Left lung (tissue), 10 donors: ENCODE results near the gene KITLG. TPM values are rescaled to one million over a fixed set of nuclear protein-coding genes. Genes with fewer than 3 reads are reported as not detected.

Experiments used
- ATAC-seq: fragments of 200-7000 bp; cut with Tn5 transposase; one replicate; pipeline ENCODE4 v1.9.1; 2020; ENCODE audit warnings: moderate library complexity
- DNase-seq, 4 donors: peaks; one replicate each; pipeline ENCODE4 v3.0.0-alpha.2; 2013 to 2020
- H3K27ac ChIP-seq, 2 donors: fragments of 200-600 bp; sonication (generic) in 1 of 2; one replicate each; pipeline versions ENCODE4 v1.5.0 to v1.8.0; 2020 to 2021
- H3K27me3 ChIP-seq, 2 donors: fragments of 200-600 bp; sonication (generic) in 1 of 2; one replicate each; pipeline versions ENCODE4 v1.5.0 to v1.8.0; 2020 to 2021
- H3K36me3 ChIP-seq, 2 donors: fragments of 200-600 bp; sonication (generic) in 1 of 2; one replicate each; pipeline versions ENCODE4 v1.5.0 to v1.8.0; 2020 to 2021
- H3K4me1 ChIP-seq, 2 donors: fragments of 200-600 bp; one replicate each; pipeline ENCODE4 v1.8.0; 2021
- H3K4me3 ChIP-seq, 2 donors: fragments of 200-600 bp; sonication (generic) in 1 of 2; one replicate each; pipeline versions ENCODE4 v1.5.0 to v1.8.0; 2020 to 2021; ENCODE audit warnings: mild to moderate bottlenecking in 1 of 2
- H3K9me3 ChIP-seq, 2 donors: fragments of 200-600 bp; sonication (generic) in 1 of 2; one replicate each; pipeline versions ENCODE4 v1.5.0 to v1.8.0; 2020 to 2021
- CTCF ChIP-seq, 2 donors: fragments of 200-600 bp; sonication (generic) in 1 of 2; IDR thresholded peaks; one replicate each; pipeline versions ENCODE4 v1.5.0 to v1.8.0; 2021; ENCODE audit warnings: antibody characterized with exemption in 2 of 2
- intact Hi-C, 2 donors: fragments of 100-400 bp; cut with DNase I; formaldehyde crosslinking; loops; one replicate each; pipeline versions ENCODE4 v1.11.2 to v1.14.2; 2022
- polyA plus RNA-seq, 6 donors: library from polyadenylated mRNA; unstranded; fragments of 120-200 nt; gene quantifications; one replicate each; pipeline ENCODE4 v1.2.1, GENCODE V29; 2013; ENCODE audit not compliant: insufficient read length in 6 of 6
- total RNA-seq, 2 donors: library from RNA; stranded (reverse); fragmentation: NEBNext Ultra II Directional; extraction: Animal tissue kit (Norgen Biotek cat#: 25700); gene quantifications; one replicate each; pipeline ENCODE4 v1.2.1, GENCODE V29; 2021
- donor health status: DM: no; HTN: yes; CAD: no.
- donor health status: DM: no; HTN: no; CAD: no.

The KITLG gene
- total and polyA plus RNA-seq, 8 donors, result 35.6 to 69.1 (median 40.3) TPM

GRCh38 chr12:88625356-88625755 is 45.1 kb upstream of the KITLG start:
- no peak for TF ChIP-seq CTCF (IDR thresholded peaks at IDR 0.05)
- H3K4me3 ChIP-seq, result no peak overlapping the region
- ATAC-seq (no peak), DNase-seq (peak in 1 of 4 donors; percentile 47)
- H3K4me1 ChIP-seq, result no peaks in the 10 kb centered on the region
- H3K9me3 ChIP-seq, result no peaks in the 10 kb centered on the region
- intact Hi-C loops, result no loop called here
- H3K36me3 ChIP-seq, result no peaks in the 10 kb centered on the region
- H3K27me3 ChIP-seq, result no peaks in the 10 kb centered on the region
- no peak overlapping the region for H3K27ac ChIP-seq

GRCh38 chr12:88624911-88625310 is 44.6 kb upstream of the KITLG start:
- Histone ChIP-seq H3K27me3 (no peaks in the 10 kb centered on the region), H3K4me1 (no peaks in the 10 kb centered on the region), H3K9me3 (no peaks in the 10 kb centered on the region), H3K4me3 (no peak overlapping the region), H3K27ac (no peak overlapping the region), H3K36me3 (no peaks in the 10 kb centered on the region)
- intact Hi-C loops, result no loop called here
- TF ChIP-seq CTCF (IDR thresholded peaks at IDR 0.05), result no peak
- DNase-seq, result no peak
- ATAC-seq, result peak; percentile 18

- no peak for TF ChIP-seq CTCF (IDR thresholded peaks at IDR 0.05)
- DNase-seq, result no peak
- no peaks in the 10 kb centered on the region for H3K27me3 ChIP-seq
- no peak overlapping the region for H3K27ac ChIP-seq
- no peaks in the 10 kb centered on the region for H3K9me3 ChIP-seq
- no peak for ATAC-seq
- no peak overlapping the region for H3K4me3 ChIP-seq
- H3K4me1 ChIP-seq, result no peaks in the 10 kb centered on the region
- intact Hi-C loops, result no loop called here
- no peaks in the 10 kb centered on the region for H3K36me3 ChIP-seq
Measured at GRCh38 chr12:88623777-88624548, 43.7 kb upstream of the KITLG start.

- ATAC-seq (no peak), DNase-seq (no peak)
- H3K36me3 ChIP-seq, result no peaks in the 10 kb centered on the region
- no peaks in the 10 kb centered on the region for H3K4me1 ChIP-seq
- H3K27ac ChIP-seq, result no peak overlapping the region
- intact Hi-C loops, result no loop called here
- no peak for TF ChIP-seq CTCF (IDR thresholded peaks at IDR 0.05)
- H3K27me3 ChIP-seq, result no peaks in the 10 kb centered on the region
- no peak overlapping the region for H3K4me3 ChIP-seq
- H3K9me3 ChIP-seq, result no peaks in the 10 kb centered on the region
Measured at GRCh38 chr12:88617352-88617751, 37.1 kb upstream of the KITLG start.

GRCh38 chr12:88615490-88615889 is 35.2 kb upstream of the KITLG start:
- no peak overlapping the region for H3K27ac ChIP-seq
- H3K27me3 ChIP-seq, result no peaks in the 10 kb centered on the region
- H3K4me1 ChIP-seq, result no peaks in the 10 kb centered on the region
- H3K9me3 ChIP-seq, result peaks cover 0 to 4% of the 10 kb centered on the region in 2 donors
- ATAC-seq (no peak), DNase-seq (no peak)
- intact Hi-C loops, result no loop called here
- TF ChIP-seq CTCF (IDR thresholded peaks at IDR 0.05), result no peak
- H3K4me3 ChIP-seq, result no peak overlapping the region
- H3K36me3 ChIP-seq, result no peaks in the 10 kb centered on the region
